Renal cortical epithelial cell (primary cell): ENCODE results near the gene SLC22A8. TPM values are rescaled to one million over a fixed set of nuclear protein-coding genes. Genes with fewer than 3 reads are reported as not detected.
"Not testable (repeated sequence)": the region's sequence is repeated elsewhere in the genome, so short reads cannot be mapped to it uniquely, and the experiment has no call there.

ENCODE experiments used
- DNase-seq: peaks from one replicate; pipeline ENCODE4 v3.0.0-alpha.2; 2011; ENCODE audit warnings: low read depth
- total RNA-seq: library from RNA; depleted of rRNA; stranded (reverse); fragments of >200 nt; gene quantifications from 2 replicates; pipeline ENCODE4 v1.2.3, GENCODE V29; 2014

Gene SLC22A8
- total RNA-seq, 1 donor from 2014 or later, result not detected

GRCh38 chr11:62988276-62988675 is 27.4 kb downstream of the SLC22A8 start:
- DNase-seq, result no peak

- DNase-seq, result no peak
Measured at GRCh38 chr11:62985041-62985750, 30.4 kb downstream of the SLC22A8 start.

- DNase-seq, result no peak
Measured at GRCh38 chr11:62984451-62984991, 31.1 kb downstream of the SLC22A8 start, which contains the start of gene SLC22A6. SLC22A6 (minus strand) TSS chr11:62984967; CDS start chr11:62984690, 277 bp downstream.

GRCh38 chr11:62983536-62984199 is 32.0 kb downstream of the SLC22A8 start:
- DNase-seq, result no peak

GRCh38 chr11:62981743-62982142 is 33.9 kb downstream of the SLC22A8 start:
- DNase-seq, result no peak

- DNase-seq, result peak; percentile 2
Measured at GRCh38 chr11:62980133-62980760, 35.4 kb downstream of the SLC22A8 start.

- no peak for DNase-seq
Measured at GRCh38 chr11:62976109-62976508, 39.5 kb downstream of the SLC22A8 start.

GRCh38 chr11:62974848-62975522 is 40.7 kb downstream of the SLC22A8 start:
- DNase-seq, result peak; percentile 7

GRCh38 chr11:62965574-62965973 is 50.1 kb downstream of the SLC22A8 start:
- DNase-seq, result no peak

- no peak for DNase-seq
Measured at GRCh38 chr11:62962391-62962790, 53.2 kb downstream of the SLC22A8 start.

- no peak for DNase-seq
Measured at GRCh38 chr11:62961017-62961570, 54.5 kb downstream of the SLC22A8 start.

- no peak for DNase-seq
Measured at GRCh38 chr11:62959422-62959980, 56.1 kb downstream of the SLC22A8 start.

- DNase-seq, result peak; percentile 9
Measured at GRCh38 chr11:62958547-62959421, 56.9 kb downstream of the SLC22A8 start.

GRCh38 chr11:62957147-62957546 is 58.5 kb downstream of the SLC22A8 start:
- DNase-seq, result no peak

- DNase-seq, result no peak
Measured at GRCh38 chr11:62954478-62954877, 61.2 kb downstream of the SLC22A8 start.

- no peak for DNase-seq
Measured at GRCh38 chr11:62953811-62954210, 61.8 kb downstream of the SLC22A8 start.

GRCh38 chr11:62948765-62949320 is 66.8 kb downstream of the SLC22A8 start:
- no peak for DNase-seq

- not testable (repeated sequence) for DNase-seq
Measured at GRCh38 chr11:62945538-62945937, 70.1 kb downstream of the SLC22A8 start.
